ENCODE results near the gene GNG11. TPM values are rescaled to one million over a fixed set of nuclear protein-coding genes. Genes with fewer than 3 reads are reported as not detected.

GNG11 gene
- total and polyA plus RNA-seq, 2 experiments from 2014 or later, result 1.6 to 6.3 TPM

DNA sequence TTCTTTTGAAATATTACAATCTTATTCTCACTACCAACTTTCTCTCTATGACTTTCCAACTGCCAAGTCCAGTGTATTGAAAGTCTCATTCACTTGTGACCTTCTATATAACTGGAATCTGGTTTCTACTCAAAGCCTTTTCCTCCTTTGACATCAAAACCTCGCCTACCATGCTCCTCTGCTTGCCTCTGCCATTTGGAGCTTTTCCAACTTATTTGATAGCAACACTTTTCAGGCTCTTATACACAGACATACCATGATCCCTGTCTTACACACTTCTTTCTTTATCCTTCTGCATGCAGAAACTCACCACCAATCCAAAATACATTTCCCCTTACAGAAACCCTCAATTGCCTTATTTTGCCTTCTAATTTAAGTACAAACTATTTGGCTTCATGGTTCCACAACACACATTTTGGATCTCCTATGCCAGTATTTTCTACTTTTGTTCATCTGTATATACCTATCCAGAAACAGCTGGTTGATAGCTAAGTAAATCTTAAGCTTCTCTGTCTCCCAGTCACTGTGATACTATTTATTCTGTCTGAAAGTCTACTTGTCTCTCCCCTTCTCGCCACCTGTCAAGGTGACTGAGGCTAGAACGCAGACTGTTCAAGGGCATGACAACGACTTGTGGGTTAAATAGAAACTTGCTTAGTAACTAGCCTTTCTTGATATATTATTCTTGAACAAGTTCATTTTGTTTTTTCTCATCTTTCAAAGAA, 22.4 kb downstream of the GNG11 start:
- Histone ChIP-seq H3K9me2 (ENCODE audit: insufficient read depth) (no peaks in the 10 kb centered on the region), H3K4me1 (ENCODE audit: insufficient read depth) (no peaks in the 10 kb centered on the region), H3K27ac (ENCODE audit: low read depth) (no peak overlapping the region), H3F3A (replicated peaks; ENCODE audit: low read depth) (no peaks in the 10 kb centered on the region), H3K27me3 (ENCODE audit: insufficient read depth) (no peaks in the 10 kb centered on the region), H4K20me1 (replicated peaks; ENCODE audit: insufficient read depth) (no peaks in the 10 kb centered on the region), H3K79me2 (replicated peaks; ENCODE audit: insufficient read depth) (no peaks in the 10 kb centered on the region), H3K4me2 (no peak overlapping the region), H2AFZ (no peak overlapping the region), H3K4me3 (no peak overlapping the region), H3K36me3 (ENCODE audit: insufficient read depth) (no peaks in the 10 kb centered on the region)
- Mint-ChIP-seq H3K36me3 (ENCODE audit: low read depth) (no peaks in the 10 kb centered on the region), H3K9me3 (no peaks in the 10 kb centered on the region), H3K4me1 (no peaks in the 10 kb centered on the region), H3K27ac (no peak overlapping the region; the same call in 1 of the 2 replicates), H3K4me3 (no peak overlapping the region), H3K27me3 (ENCODE audit: insufficient read depth, low read depth, poor library complexity) (no peaks in the 10 kb centered on the region)
- DNase-seq (ENCODE audit: low spot score) (no peak), ATAC-seq (no peak)
- TF ChIP-seq ZNF114 (CRISPR knock-in tag; IDR thresholded peaks at IDR 0.05) (no peak), ZNF462 (CRISPR knock-in tag; IDR thresholded peaks at IDR 0.05) (no peak), POLR2AphosphoS5 (IDR thresholded peaks at IDR 0.05; ENCODE audit: low read depth) (no peak), ETS1 (IDR thresholded peaks at IDR 0.05) (no peak), CREB1 (CRISPR knock-in tag; IDR thresholded peaks at IDR 0.05; ENCODE audit: low read depth) (no peak), EZH2phosphoT487 (IDR thresholded peaks at IDR 0.05; ENCODE audit: unreplicated experiment) (no peak), JUNB (IDR thresholded peaks at IDR 0.05; ENCODE audit: unreplicated experiment) (no peak), ZNF331 (CRISPR knock-in tag; IDR thresholded peaks at IDR 0.05; ENCODE audit: low read depth) (no peak), REST (IDR thresholded peaks at IDR 0.05; ENCODE audit: unreplicated experiment) (no peak), STAT1 (IDR thresholded peaks at IDR 0.05; ENCODE audit: unreplicated experiment) (no peak)

Measured in GM23338 (cell line).